LNCAP (cell line): ENCODE data around the gene LHFPL4.

Experiments
- TF ChIP-seq, protein P1 (sequence below): fragments of 450-650 bp; IDR thresholded peaks from 2 replicates; pipeline ENCODE4 v1.5.1; 2017; ENCODE audit warnings: mild to moderate bottlenecking

LHFPL4 gene

DNA sequence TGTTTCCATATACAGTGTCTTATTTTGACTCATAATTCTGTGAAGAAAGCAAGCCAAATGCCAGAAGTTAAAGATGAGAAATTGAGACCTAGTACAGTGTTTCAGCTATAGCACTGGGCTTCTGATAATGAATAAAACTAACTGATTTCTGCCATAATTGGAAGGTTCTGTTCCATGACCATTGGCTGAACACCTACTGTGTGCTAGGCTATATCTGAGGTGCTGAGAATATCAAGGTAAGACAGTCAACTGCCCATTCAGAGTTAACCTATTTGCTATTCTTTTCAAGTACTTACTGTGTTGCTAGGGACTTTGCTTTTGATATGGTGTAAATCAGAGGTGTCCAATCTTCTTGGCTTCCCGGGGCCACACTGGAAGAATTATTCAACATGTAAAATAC lies 73.4 kb downstream of the LHFPL4 start:
- TF ChIP-seq, protein P1, sequence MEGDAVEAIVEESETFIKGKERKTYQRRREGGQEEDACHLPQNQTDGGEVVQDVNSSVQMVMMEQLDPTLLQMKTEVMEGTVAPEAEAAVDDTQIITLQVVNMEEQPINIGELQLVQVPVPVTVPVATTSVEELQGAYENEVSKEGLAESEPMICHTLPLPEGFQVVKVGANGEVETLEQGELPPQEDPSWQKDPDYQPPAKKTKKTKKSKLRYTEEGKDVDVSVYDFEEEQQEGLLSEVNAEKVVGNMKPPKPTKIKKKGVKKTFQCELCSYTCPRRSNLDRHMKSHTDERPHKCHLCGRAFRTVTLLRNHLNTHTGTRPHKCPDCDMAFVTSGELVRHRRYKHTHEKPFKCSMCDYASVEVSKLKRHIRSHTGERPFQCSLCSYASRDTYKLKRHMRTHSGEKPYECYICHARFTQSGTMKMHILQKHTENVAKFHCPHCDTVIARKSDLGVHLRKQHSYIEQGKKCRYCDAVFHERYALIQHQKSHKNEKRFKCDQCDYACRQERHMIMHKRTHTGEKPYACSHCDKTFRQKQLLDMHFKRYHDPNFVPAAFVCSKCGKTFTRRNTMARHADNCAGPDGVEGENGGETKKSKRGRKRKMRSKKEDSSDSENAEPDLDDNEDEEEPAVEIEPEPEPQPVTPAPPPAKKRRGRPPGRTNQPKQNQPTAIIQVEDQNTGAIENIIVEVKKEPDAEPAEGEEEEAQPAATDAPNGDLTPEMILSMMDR = no peak

DNA sequence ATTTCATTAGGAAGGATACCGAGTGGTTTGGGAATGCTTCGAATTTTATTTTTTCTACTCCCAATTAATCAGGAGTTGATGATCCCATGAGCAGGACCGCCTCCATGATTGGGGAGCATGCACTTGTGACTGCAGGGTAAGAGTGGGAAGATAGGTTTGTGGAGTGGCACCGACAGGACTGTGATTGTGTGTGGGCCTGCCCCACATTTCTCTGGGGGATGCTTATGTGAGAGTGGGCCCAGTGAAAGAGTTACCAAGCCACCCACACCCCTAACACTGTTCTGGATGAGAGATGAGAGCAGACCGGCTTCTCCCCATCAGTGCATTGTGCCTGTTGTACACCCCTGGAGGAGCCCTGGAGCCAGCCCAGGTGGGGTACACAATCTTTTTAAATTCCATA lies 76.7 kb downstream of the LHFPL4 start:
- TF ChIP-seq, protein P1 = no peak

DNA sequence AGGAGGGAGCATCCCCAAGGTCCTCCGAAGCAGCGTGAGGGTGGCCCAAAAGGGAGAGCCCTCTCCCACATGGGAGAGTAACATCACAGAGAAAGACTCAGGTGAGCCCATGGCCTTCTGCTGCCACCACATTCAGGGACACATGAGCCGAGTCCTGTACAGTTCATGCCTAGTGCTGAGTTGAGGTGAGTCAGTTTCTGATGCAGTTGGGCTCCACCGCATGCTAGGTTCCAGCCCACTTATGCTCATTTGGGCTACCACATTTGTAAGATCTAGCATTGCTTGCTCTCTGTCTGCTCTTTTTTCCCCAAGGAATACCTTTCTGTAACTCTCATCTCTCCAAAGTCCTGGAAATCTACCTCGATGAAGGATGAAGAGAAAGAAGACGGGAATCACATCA lies 79.1 kb downstream of the LHFPL4 start:
- TF ChIP-seq, protein P1 = no peak

DNA sequence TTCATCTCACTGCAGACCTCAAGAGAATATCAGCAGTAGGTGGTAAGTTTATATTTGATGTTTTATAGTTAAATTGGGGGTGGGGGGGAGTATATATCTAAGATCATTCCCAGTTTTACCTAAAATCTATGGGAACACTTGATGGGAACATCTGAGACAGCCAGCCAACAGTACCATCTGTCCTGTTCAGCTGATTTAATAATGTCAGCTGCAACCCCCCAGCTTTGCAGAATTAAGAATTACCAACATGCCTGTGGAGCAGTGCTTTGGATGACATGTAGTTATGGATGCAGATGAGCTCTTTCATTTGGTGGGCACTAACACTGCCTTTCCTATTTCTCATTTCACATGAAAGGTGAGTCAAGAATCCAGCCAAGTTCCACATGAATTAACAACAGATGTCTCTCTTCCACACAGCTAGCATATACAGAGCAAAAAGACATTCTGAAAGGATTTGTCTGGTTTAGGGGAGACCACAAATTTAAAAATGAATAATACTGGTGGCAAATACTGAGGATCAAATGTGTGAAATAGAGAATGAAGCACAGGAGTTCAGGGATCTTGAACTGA lies 80.0 kb downstream of the LHFPL4 start:
- TF ChIP-seq, protein P1 = no peak

DNA sequence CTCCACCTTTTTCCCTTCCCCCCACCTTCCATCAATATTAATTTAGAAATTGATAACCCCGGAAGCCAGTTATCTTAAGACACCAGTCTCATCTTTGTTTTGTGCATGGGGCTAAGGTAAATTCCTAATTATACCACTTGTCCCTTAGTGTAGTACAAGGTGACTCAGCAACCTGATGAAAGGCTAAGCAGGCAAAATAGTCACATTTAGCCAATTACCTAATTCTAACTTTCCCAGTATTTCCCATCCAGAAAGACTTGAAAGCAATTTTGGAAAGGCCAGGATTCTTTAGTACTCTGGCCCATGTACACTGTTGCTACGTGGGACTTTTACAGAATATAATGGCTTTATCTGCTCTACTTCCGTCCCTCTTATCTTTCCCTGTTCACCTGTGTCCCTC lies 83.6 kb downstream of the LHFPL4 start:
- TF ChIP-seq, protein P1 = no peak

DNA sequence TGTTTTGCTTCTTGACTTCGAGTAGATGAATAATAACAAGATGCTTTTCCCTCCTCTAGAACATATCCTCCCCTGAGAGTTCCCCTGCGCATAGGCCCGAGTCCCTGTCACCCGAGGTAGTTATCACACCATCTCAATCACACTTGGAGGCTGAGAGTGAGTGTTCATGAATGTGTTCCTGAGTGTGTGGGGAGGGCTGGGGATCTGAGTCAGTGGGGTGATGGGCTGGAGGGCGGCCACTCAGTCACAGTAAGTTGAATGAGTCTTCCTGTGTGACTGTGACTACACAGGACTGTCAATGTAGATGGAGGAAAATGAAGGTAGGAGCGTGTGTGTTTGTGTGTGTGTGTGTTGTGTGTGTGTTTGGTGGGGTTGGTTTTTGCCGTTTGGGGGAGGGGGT lies 85.2 kb downstream of the LHFPL4 start:
- TF ChIP-seq, protein P1 = no peak

DNA sequence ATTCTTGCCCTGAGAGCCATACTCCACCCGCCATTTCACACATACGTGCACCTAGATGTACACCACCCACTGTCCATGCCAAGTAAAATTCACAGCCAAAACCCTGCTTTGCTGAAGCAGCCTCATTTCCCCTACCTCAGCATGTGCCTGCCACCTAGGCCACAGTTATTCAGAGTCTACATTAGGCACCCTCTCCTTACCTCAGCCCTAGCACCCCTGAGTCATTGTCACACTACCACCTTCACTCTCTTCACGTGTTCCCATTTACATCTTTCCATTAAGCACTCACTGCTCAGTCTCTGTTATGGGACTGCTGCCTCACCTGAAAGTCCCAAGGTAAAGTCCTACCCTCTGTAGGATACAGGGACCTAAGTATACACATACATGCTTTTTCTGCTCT lies 86.2 kb downstream of the LHFPL4 start:
- TF ChIP-seq, protein P1 = no peak

DNA sequence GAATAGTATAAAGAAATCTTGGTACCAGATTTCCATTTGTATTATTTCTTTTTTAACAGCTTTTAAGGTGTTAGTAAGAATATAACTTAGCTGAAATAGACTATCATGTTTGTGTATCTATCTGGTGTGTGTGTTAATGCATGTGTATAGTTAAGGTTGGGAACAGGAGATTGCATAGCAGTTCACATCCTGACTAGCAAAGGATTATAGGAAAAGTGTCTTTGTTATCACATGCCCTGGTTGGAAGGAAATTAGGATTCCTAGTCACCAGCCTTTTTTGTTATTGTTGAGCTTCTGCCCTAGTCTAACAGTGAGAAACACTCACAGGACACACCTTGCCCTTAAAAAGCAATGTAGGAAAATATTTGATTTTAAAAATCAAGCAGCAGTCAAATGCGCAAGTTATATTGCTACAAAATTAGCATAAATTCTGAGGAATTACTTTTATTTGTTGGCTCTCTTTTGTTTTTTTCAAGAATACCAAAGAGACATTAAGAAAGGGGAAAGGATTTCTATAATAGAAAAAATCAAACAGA lies 98.0 kb downstream of the LHFPL4 start:
- TF ChIP-seq, protein P1 = no peak
